HUES64 (cell line): Measurements from ENCODE around the gene MYADML2.

Experiments
- H3K27ac ChIP-seq: 2 replicates; pipeline ENCODE4 v1.7.0; 2013; ENCODE audit warnings: low read depth, low read length, inconsistent platforms
- H3K27me3 ChIP-seq: 2 replicates; pipeline ENCODE4 v1.6.1; 2013; ENCODE audit warnings: mild to moderate bottlenecking, low read length; ENCODE audit not compliant: insufficient read depth
- H3K36me3 ChIP-seq: 2 replicates; pipeline ENCODE4 v1.6.1; 2013; ENCODE audit warnings: mild to moderate bottlenecking, low read length; ENCODE audit not compliant: insufficient read depth
- H3K4me1 ChIP-seq: 2 replicates; pipeline ENCODE4 v1.6.1; 2013; ENCODE audit warnings: mild to moderate bottlenecking, low read length, moderate library complexity; ENCODE audit not compliant: insufficient read depth
- H3K4me3 ChIP-seq: 2 replicates; pipeline ENCODE4 v1.5.1; 2013; ENCODE audit warnings: mild to moderate bottlenecking, low read length, moderate library complexity
- H3K9ac ChIP-seq: 2 replicates; pipeline ENCODE4 v1.6.1; 2013; ENCODE audit warnings: mild to moderate bottlenecking, low read depth, low read length
- H3K9me3 ChIP-seq: 2 replicates; pipeline ENCODE4 v1.6.1; 2013; ENCODE audit warnings: low read depth, low read length; ENCODE audit not compliant: insufficient read depth
- WGBS: fragments of 150-250, 120-280 bp; methylation state at CpG from one replicate; pipeline ENCODE4 v1.1.7; 2013; ENCODE audit warnings: missing lambda C conversion rate; 5-methylcytosine and 5-hydroxymethylcytosine counted together

Gene MYADML2

GRCh38 chr17:81916234-81917001, 30.6 kb downstream of the MYADML2 start:
- no peak overlapping the region for H3K27ac ChIP-seq
- peak overlapping the region; percentile 87 for H3K4me3 ChIP-seq
- no peaks in the 10 kb centered on the region for H3K9me3 ChIP-seq
- H3K36me3 ChIP-seq: peaks cover 59% of the 10 kb centered on the region
- peaks cover 6% of the 10 kb centered on the region; the same call in 1 of the 2 replicates for H3K4me1 ChIP-seq
- 0 out of 2 replicates have a peak overlapping the region, but pooled peaks have one; percentile 81 for H3K9ac ChIP-seq
- no peaks in the 10 kb centered on the region for H3K27me3 ChIP-seq
- WGBS: 84% methylated on average over 21 of the region's 21 CpGs

- no peak overlapping the region for H3K27ac ChIP-seq
- H3K27me3 ChIP-seq: peaks cover 3% of the 10 kb centered on the region
- no peaks in the 10 kb centered on the region for H3K9me3 ChIP-seq
- H3K9ac ChIP-seq: no peak overlapping the region
- peaks cover 49% of the 10 kb centered on the region for H3K36me3 ChIP-seq
- WGBS: 95% methylated on average over 12 of the region's 12 CpGs
- H3K4me1 ChIP-seq: peaks cover 6% of the 10 kb centered on the region; the same call in 1 of the 2 replicates
- H3K4me3 ChIP-seq: no peak overlapping the region
Measured at GRCh38 chr17:81915331-81915730, 31.7 kb downstream of the MYADML2 start.

- peaks cover 38% of the 10 kb centered on the region for H3K36me3 ChIP-seq
- H3K27ac ChIP-seq: no peak overlapping the region
- H3K9me3 ChIP-seq: no peaks in the 10 kb centered on the region
- no peak overlapping the region for H3K9ac ChIP-seq
- WGBS: 96% methylated on average over 36 of the region's 36 CpGs
- peaks cover 6% of the 10 kb centered on the region; the same call in 1 of the 2 replicates for H3K4me1 ChIP-seq
- H3K27me3 ChIP-seq: peaks cover 10% of the 10 kb centered on the region
- no peak overlapping the region for H3K4me3 ChIP-seq
Measured at GRCh38 chr17:81914103-81914850, 32.8 kb downstream of the MYADML2 start.

GRCh38 chr17:81913394-81914102, 33.5 kb downstream of the MYADML2 start:
- peaks cover 6% of the 10 kb centered on the region; the same call in 1 of the 2 replicates for H3K4me1 ChIP-seq

DNA sequence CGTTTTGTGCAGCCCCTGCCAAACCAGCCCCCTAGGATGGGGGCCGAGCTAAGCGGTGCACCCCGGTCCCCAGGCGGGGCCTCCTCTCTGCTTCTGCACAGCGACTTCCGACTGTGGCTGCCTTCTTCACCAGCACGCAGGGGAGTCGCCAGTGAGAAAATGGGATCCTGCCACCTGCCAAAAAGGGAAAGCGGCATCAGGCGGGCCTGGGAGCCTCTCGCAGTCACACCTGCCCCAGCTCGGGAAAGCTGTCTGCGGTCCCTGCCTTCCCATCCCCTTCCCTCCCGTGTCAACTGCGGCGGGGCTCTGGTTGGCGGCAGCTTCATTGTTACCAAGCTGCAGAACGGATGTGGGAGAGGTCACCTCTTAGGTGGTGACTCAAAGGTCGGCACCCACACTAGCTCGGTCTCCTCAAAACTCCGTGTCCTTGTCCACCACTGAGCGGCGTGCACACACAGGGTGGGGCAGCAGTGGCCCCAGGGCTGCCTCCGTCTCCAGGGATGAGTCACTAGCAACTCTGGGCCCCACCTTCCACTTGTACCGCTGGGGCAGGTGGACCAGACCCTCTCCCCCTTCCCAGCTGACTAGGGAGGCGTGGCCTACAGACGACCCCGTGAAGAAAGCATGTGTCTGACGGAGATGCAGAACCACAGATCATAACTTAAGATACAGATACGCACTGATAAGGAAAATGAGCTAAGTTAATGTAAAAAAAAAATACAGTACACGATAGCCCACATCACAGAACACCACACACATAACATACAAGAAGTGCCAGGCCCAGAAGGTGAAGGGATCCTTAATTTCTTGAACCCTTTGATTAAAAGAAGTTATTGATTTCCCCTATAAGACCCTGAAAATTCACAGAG, 34.4 kb downstream of the MYADML2 start:
- no peak overlapping the region for H3K27ac ChIP-seq
- H3K36me3 ChIP-seq: peaks cover 36% of the 10 kb centered on the region
- H3K9ac ChIP-seq: no peak overlapping the region
- WGBS: 93% methylated on average over 31 of the region's 32 CpGs
- H3K4me3 ChIP-seq: no peak overlapping the region
- peaks cover 6% of the 10 kb centered on the region; the same call in 1 of the 2 replicates for H3K4me1 ChIP-seq
- no peaks in the 10 kb centered on the region for H3K9me3 ChIP-seq
- peaks cover 10% of the 10 kb centered on the region for H3K27me3 ChIP-seq

More at GRCh38 chr17:81913394-81914102, 33.5 kb downstream of the MYADML2 start:
- H3K4me3 ChIP-seq: no peak overlapping the region
- 95% methylated on average over 31 of the region's 31 CpGs for WGBS
- H3K9me3 ChIP-seq: no peaks in the 10 kb centered on the region
- no peak overlapping the region for H3K9ac ChIP-seq
- H3K27me3 ChIP-seq: peaks cover 10% of the 10 kb centered on the region
- H3K36me3 ChIP-seq: peaks cover 36% of the 10 kb centered on the region
- H3K27ac ChIP-seq: no peak overlapping the region

DNA sequence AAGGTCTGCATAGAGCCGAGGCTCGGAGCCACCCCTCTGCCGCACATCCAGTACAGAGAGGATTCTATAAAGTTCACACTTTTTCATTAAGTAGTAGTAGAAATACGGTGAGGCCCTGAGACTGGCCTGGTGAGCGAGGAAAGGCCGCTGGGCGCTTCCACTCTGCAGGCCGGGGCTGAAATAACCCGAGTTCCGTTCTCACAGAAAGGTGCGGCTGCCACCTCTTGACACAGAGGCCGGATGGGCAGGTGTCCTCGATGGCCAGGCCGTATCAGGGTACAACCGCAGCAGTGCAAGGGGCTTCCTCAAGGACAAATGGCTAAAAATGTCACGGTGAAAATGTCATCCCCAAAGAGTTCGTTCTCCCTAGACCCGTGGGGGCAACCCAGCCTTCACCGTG, 35.1 kb downstream of the MYADML2 start:
- peaks cover 36% of the 10 kb centered on the region for H3K36me3 ChIP-seq
- peaks cover 3% of the 10 kb centered on the region; the same call in 1 of the 2 replicates for H3K4me1 ChIP-seq
- H3K4me3 ChIP-seq: peak overlapping the region; percentile 41
- H3K27ac ChIP-seq: peak overlapping the region; percentile 25; the same call in 1 of the 2 replicates
- no peaks in the 10 kb centered on the region for H3K9me3 ChIP-seq
- 92% methylated on average over 19 of the region's 19 CpGs for WGBS
- H3K9ac ChIP-seq: no peak overlapping the region
- H3K27me3 ChIP-seq: peaks cover 10% of the 10 kb centered on the region

- Histone ChIP-seq H3K4me3 (peak within 1 kb of the TSS; percentile 85), H3K27me3 (peaks cover 10% of the 10 kb centered on the region), H3K9ac (peak within 1 kb of the TSS; percentile 73), H3K27ac (peak within 1 kb of the TSS; percentile 29; the same call in 1 of the 2 replicates), H3K9me3 (no peaks in the 10 kb centered on the region), H3K4me1 (no peaks in the 10 kb centered on the region), H3K36me3 (peaks cover 36% of the 10 kb centered on the region)
- WGBS: 8% methylated on average over 69 of the region's 84 CpGs
Measured at GRCh38 chr17:81911277-81911961, 35.6 kb downstream of the MYADML2 start, which contains the start of gene PCYT2. PCYT2 (minus strand) TSS chr17:81911399; CDS start chr17:81911355, 44 bp downstream.

GRCh38 chr17:81910840-81911276, 36.2 kb downstream of the MYADML2 start:
- Histone ChIP-seq H3K9ac (peak overlapping the region; percentile 73), H3K36me3 (peaks cover 33% of the 10 kb centered on the region), H3K27ac (peak overlapping the region; percentile 29; the same call in 1 of the 2 replicates), H3K9me3 (no peaks in the 10 kb centered on the region), H3K27me3 (peaks cover 10% of the 10 kb centered on the region), H3K4me3 (peak overlapping the region; percentile 85), H3K4me1 (no peaks in the 10 kb centered on the region)
- WGBS: under 1% methylated on average over 55 of the region's 55 CpGs

- H3K27ac ChIP-seq: peak overlapping the region; percentile 29; the same call in 1 of the 2 replicates
- peak overlapping the region; percentile 73 for H3K9ac ChIP-seq
- peaks cover 10% of the 10 kb centered on the region for H3K27me3 ChIP-seq
- no peaks in the 10 kb centered on the region for H3K9me3 ChIP-seq
- H3K4me3 ChIP-seq: peak overlapping the region; percentile 85
- 50% methylated on average over 23 of the region's 23 CpGs for WGBS
- H3K4me1 ChIP-seq: no peaks in the 10 kb centered on the region
- H3K36me3 ChIP-seq: peaks cover 28% of the 10 kb centered on the region
Measured at GRCh38 chr17:81909966-81910839, 36.8 kb downstream of the MYADML2 start.
